Small intestine (tissue), 7 donors: Measurements from ENCODE around the gene SNRPD1. TPM values are rescaled to one million over a fixed set of nuclear protein-coding genes. Genes with fewer than 3 reads are reported as not detected.
A peak's percentile ranks its signal among the peaks of the same experiment; 100 is the strongest.

Experiments used
- DNase-seq, 2 donors: peaks; one replicate each; pipeline versions ENCODE4 v3.0.0 to v3.0.0-alpha.2; 2013
- FAIRE-seq: peaks from 2 replicates; lab custom pipeline; 2012; peaks lifted over from hg19 to GRCh38; lab: Jason Lieb, UNC
- H3K27ac ChIP-seq, 3 donors: one replicate each; pipeline ENCODE4 v1.5.1; 2013; ENCODE audit warnings: low read length in 2 of 3, mild to moderate bottlenecking in 2 of 3, control low read depth in 1 of 3, inconsistent platforms in 1 of 3, low read depth in 1 of 3, moderate library complexity in 1 of 3
- H3K27me3 ChIP-seq, 3 donors: one replicate each; pipeline ENCODE4 v1.6.1; 2013; ENCODE audit warnings: low read length in 3 of 3, inconsistent platforms in 1 of 3; ENCODE audit not compliant: control insufficient read depth in 3 of 3, insufficient read depth in 3 of 3
- H3K36me3 ChIP-seq, 3 donors: one replicate each; pipeline ENCODE4 v1.6.1; 2013; ENCODE audit warnings: low read length in 3 of 3, inconsistent platforms in 1 of 3, low read depth in 1 of 3, mild to moderate bottlenecking in 1 of 3, moderate library complexity in 1 of 3; ENCODE audit not compliant: control insufficient read depth in 3 of 3, insufficient read depth in 2 of 3
- H3K4me1 ChIP-seq, 3 donors: one replicate each; pipeline ENCODE4 v1.6.1; 2013; ENCODE audit warnings: low read length in 2 of 3, inconsistent platforms in 1 of 3, low read depth in 1 of 3, mild to moderate bottlenecking in 1 of 3, moderate library complexity in 1 of 3; ENCODE audit not compliant: control insufficient read depth in 3 of 3, insufficient read depth in 2 of 3
- H3K4me3 ChIP-seq, 3 donors: one replicate each; pipeline ENCODE4 v1.5.1; 2013; ENCODE audit warnings: low read length in 3 of 3, control low read depth in 1 of 3, inconsistent platforms in 1 of 3, low read depth in 1 of 3, mild to moderate bottlenecking in 1 of 3, moderate library complexity in 1 of 3
- H3K9me3 ChIP-seq, 2 donors: one replicate each; pipeline ENCODE4 v1.6.1; 2013; ENCODE audit warnings: low read depth in 1 of 2, low read length in 1 of 2; ENCODE audit not compliant: control insufficient read depth in 2 of 2, insufficient read depth in 1 of 2
- WGBS, 3 donors: extraction: QIAGEN DNeasy Blood & Tissue Kit; methylation state at CpG; one replicate each; pipeline ENCODE4 v1.1.7; 2013; 5-methylcytosine and 5-hydroxymethylcytosine counted together
- polyA plus RNA-seq, 4 donors: library from polyadenylated mRNA; stranded (reverse) in 3 of 4; unstranded in 1 of 4; fragments of 200-250 nt in 3 of 4; fragments of 120-200 nt in 1 of 4; gene quantifications; one replicate each; pipeline versions ENCODE4 v1.2.1 to v1.2.3, GENCODE V29; 2013
- donor health status: healthy with polysubstance abuse.
- donor health status: control.
- donor health status: control.
- donor health status: Bipolar disorder and iron deficiency.
- donor health status: healthy.

SNRPD1 gene
- polyA plus RNA-seq, 4 donors, result 14.1 to 75.1 (median 33.0) TPM

DNA sequence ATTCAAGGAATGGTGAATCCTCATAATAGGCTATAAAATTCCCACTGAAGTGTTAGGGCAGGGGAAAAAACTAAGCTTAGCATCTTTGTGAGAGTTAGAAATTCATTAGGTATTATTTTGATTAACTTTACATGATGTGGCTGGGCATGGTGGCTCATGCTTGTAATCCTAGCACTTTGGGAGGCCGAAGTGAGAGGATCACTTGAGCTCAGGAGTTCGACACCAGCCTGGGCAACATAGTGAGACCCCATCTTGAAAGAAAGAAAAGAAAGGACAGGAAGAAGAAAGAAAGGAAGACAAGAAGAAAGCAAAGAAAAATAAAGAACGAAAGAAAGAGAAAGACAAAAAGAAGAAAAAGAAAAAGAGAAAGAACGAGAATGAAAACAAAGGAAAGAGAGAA is 40.0 kb downstream of the SNRPD1 start:
- Histone ChIP-seq H3K27ac (no peak overlapping the region), H3K4me1 (no peaks in the 10 kb centered on the region), H3K27me3 (no peaks in the 10 kb centered on the region), H3K4me3 (no peak overlapping the region), H3K9me3 (no peaks in the 10 kb centered on the region), H3K36me3 (peaks cover 2 to 11% (median 8%) of the 10 kb centered on the region in 3 donors)
- DNase-seq, result no peak
- WGBS, 3 donors, result 98% methylated on average over 4 of the region's 4 CpGs
- FAIRE-seq, result no peak

DNA sequence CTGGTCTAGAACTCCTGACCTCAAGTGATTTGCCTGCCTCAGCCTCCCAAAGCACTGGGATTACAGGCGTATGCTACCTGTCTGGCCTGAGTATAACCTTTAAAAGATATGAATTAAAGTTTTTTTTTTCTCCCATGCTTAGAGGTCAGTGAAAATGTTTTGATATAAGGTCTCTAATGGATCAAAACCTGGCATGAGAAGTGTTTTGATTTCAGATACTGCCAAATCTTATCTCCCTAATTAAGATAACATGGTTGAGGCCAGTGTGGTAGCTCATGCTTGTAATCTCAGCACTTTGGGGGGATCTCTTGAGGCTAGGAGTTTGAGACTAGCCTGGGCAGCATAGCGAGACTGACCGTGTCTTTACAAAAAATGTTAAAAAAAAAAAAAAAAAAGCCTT is 41.2 kb downstream of the SNRPD1 start:
- 93 to 96% (median 96%) methylated on average over 3 of the region's 3 CpGs for WGBS, 3 donors
- no peak for DNase-seq
- Histone ChIP-seq H3K9me3 (no peaks in the 10 kb centered on the region), H3K27ac (no peak overlapping the region), H3K27me3 (no peaks in the 10 kb centered on the region), H3K4me1 (no peaks in the 10 kb centered on the region), H3K4me3 (no peak overlapping the region), H3K36me3 (peaks cover 2 to 11% (median 11%) of the 10 kb centered on the region in 3 donors)
- FAIRE-seq, result no peak

DNA sequence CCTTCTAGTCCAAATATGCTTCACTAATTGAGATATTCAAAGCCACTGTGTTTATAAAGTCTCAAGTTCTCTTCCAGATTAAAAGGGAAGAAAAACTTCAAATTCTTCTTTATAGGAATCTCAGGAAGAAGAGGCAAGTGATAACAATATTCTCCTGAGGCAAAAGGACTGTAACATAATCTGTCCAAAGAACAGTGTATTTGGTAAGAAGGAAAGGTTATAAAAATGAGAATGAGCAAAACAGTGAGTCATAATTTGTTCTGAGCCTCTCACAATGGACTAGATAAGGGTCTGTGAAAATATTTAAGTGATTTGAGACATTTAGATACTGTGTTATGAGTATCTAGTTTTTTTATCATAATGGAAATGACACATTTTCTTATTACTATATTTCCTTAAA is 44.3 kb downstream of the SNRPD1 start:
- FAIRE-seq, result no peak
- no peak for DNase-seq
- Histone ChIP-seq H3K27me3 (no peaks in the 10 kb centered on the region), H3K27ac (no peak overlapping the region), H3K4me1 (no peaks in the 10 kb centered on the region), H3K4me3 (no peak overlapping the region), H3K36me3 (peaks cover 2 to 14% (median 8%) of the 10 kb centered on the region in 3 donors), H3K9me3 (no peaks in the 10 kb centered on the region)

DNA sequence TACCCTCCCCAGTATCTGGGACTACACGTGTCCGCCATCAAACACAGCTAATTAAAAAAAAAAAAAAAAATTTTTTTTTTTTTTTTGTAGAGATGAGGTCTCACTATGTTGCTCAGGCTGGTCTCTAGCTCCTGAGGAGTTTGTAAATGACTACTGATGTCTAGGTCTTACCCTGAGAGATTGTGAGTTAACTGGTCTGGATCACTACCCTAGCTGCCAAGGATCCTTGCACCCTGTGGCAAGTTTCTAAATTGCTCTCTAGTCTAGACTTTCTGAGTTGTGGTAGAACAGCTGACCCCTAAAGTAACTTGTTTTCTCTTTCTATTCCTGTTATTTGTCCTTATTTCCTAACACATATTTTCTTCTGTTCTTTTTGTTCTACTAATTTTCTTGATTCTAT is 48.0 kb downstream of the SNRPD1 start:
- FAIRE-seq (no peak), DNase-seq (no peak)
- 88 to 89% (median 88%) methylated on average over 2 of the region's 2 CpGs for WGBS, 3 donors
- H3K9me3 ChIP-seq, result no peaks in the 10 kb centered on the region
- no peak overlapping the region for H3K4me3 ChIP-seq
- no peaks in the 10 kb centered on the region for H3K27me3 ChIP-seq
- no peak overlapping the region for H3K27ac ChIP-seq
- H3K4me1 ChIP-seq, result no peaks in the 10 kb centered on the region
- peaks cover 0 to 23% (median 4%) of the 10 kb centered on the region in 3 donors for H3K36me3 ChIP-seq

DNA sequence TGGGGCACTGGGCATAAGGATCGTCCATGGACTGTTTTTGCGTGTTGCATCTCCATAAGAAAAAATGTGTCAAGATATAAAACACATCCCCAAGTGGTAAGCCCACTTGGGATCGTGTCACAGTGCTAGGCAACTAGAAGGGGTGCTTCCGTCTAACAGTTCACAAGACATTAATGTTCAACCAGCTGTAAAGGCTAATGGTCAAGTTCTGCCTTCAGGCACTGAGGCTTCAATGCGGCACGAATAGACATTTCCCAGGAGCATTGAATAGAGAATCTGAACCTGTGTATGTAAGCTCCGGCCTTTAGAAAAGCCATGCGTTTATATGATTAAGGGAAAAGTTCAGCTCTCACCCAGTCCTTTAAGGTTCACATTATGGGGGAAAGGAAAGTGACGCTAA is 50.5 kb downstream of the SNRPD1 start:
- FAIRE-seq, result no peak
- Histone ChIP-seq H3K9me3 (no peaks in the 10 kb centered on the region), H3K4me3 (no peak overlapping the region), H3K27ac (no peak overlapping the region), H3K36me3 (peaks cover 0 to 14% (median 4%) of the 10 kb centered on the region in 3 donors), H3K27me3 (no peaks in the 10 kb centered on the region), H3K4me1 (no peaks in the 10 kb centered on the region)
- 95 to 96% (median 96%) methylated on average over 9 of the region's 9 CpGs for WGBS, 3 donors
- no peak for DNase-seq

DNA sequence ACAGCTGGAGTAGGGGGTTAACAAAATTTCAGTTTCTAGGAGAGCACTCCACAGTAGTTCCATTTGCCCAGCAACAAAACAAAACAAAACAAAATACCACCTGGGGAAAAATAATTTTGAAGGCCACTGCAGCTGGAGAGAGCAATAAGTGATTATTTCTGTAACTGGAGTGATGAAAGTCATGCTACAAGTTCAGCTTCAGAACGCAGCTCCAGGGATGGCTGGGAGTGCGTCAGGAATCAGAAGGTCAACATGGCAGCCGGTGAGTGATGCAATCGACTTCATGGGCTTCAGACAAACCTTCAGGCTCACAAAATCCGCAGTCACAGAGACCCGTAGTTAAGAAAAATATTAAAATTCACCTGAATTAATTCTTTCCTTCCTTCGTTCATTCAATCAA is 51.5 kb downstream of the SNRPD1 start:
- H3K9me3 ChIP-seq, result no peaks in the 10 kb centered on the region
- H3K36me3 ChIP-seq, result peaks cover 0 to 14% (median 4%) of the 10 kb centered on the region in 3 donors
- DNase-seq, result no peak
- 90 to 94% (median 93%) methylated on average over 7 of the region's 7 CpGs for WGBS, 3 donors
- FAIRE-seq, result no peak
- H3K27me3 ChIP-seq, result no peaks in the 10 kb centered on the region
- H3K4me3 ChIP-seq, result no peak overlapping the region
- H3K4me1 ChIP-seq, result no peaks in the 10 kb centered on the region
- no peak overlapping the region for H3K27ac ChIP-seq

DNA sequence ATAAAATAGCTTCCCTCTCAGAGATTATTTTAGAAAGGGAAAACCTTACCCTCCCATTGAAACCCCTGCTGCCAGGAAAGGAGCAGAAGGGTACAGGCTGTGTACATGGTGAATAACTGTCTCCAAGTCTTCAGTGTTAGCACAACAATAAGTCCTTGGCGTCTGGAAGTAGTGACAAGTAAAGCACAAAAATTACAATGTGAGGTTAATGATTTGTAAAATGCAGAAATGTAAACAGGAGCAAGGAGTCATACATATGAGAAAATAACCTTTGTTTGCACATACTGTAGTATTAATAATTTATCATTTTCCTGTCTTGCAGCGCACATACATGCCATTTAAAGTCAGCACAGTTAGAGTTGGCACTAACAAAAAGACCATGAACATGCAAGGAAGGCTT is 52.0 kb downstream of the SNRPD1 start:
- no peaks in the 10 kb centered on the region for H3K9me3 ChIP-seq
- peaks cover 0 to 12% (median 4%) of the 10 kb centered on the region in 3 donors for H3K36me3 ChIP-seq
- no peak for FAIRE-seq
- no peak overlapping the region for H3K4me3 ChIP-seq
- WGBS, 3 donors, result 41 to 71% (median 70%) methylated on average over 2 of the region's 2 CpGs
- no peak overlapping the region for H3K27ac ChIP-seq
- peaks cover 0 to 4% (median 0%) of the 10 kb centered on the region in 3 donors for H3K4me1 ChIP-seq
- peak in 1 of 2 donors; percentile 20 for DNase-seq
- H3K27me3 ChIP-seq, result no peaks in the 10 kb centered on the region

DNA sequence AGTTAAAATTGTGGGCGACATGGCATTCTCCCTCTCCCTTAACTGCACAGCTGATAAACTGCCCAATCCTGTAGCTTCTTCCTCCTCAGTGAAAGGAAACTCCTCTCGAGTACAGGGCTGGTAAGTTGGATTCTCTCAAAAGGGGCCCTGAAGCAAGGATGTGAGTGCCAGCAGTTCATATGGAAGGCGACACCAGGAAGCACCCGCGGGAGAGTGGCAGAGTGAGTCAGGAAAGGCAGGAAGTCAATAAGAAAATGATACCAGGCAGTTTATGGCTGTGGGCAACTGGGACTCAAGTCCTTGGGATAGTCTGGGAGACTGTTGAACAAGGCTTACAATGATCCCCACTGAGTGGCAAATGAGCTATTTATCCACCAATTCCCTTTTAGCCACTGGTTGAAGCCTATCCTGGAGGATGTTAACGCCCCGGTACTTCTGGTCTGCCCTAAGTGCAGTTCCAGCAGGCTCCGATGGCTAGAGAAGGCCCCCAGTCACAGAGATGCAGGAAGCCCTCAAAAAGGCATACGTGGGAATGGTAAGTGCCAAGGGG is 57.7 kb downstream of the SNRPD1 start:
- peaks cover 0 to 5% (median 4%) of the 10 kb centered on the region in 3 donors for H3K4me1 ChIP-seq
- H3K4me3 ChIP-seq, result no peak overlapping the region
- no peaks in the 10 kb centered on the region for H3K27me3 ChIP-seq
- H3K9me3 ChIP-seq, result no peaks in the 10 kb centered on the region
- FAIRE-seq (no peak), DNase-seq (peak in 1 of 2 donors; percentile 82)
- H3K36me3 ChIP-seq, result peaks cover 0 to 14% (median 0%) of the 10 kb centered on the region in 3 donors
- 68 to 78% (median 72%) methylated on average over 9 of the region's 9 CpGs for WGBS, 3 donors
- H3K27ac ChIP-seq, result peak overlapping the region in 1 of 3 donors; percentile 73
